Astrocyte of the cerebellum (primary cell): ENCODE data around the gene KIF9.
"Not testable (repeated sequence)": the region's sequence is repeated elsewhere in the genome, so short reads cannot be mapped to it uniquely, and the experiment has no call there.

Experiments used
- DNase-seq: peaks from one replicate; pipeline ENCODE4 v3.0.0-alpha.2; 2011; ENCODE audit warnings: low read depth
- H3K4me3 ChIP-seq: 2 replicates; pipeline ENCODE4 v1.5.1; 2011; ENCODE audit warnings: mild to moderate bottlenecking, low read depth, low read length, moderate library complexity
- in situ Hi-C: cut with HindIII; loops from 2 replicates; pipeline ENCODE4 v1.10.0; 2017; ENCODE audit warnings: low sequenced_read_pairs
- TF ChIP-seq, protein P1 (sequence below): IDR thresholded peaks from 2 replicates; pipeline ENCODE4 v1.5.1; 2012; ENCODE audit warnings: low read length, low read depth, moderate library complexity, mild to moderate bottlenecking; ENCODE audit errors: missing control alignments

The KIF9 gene

DNA sequence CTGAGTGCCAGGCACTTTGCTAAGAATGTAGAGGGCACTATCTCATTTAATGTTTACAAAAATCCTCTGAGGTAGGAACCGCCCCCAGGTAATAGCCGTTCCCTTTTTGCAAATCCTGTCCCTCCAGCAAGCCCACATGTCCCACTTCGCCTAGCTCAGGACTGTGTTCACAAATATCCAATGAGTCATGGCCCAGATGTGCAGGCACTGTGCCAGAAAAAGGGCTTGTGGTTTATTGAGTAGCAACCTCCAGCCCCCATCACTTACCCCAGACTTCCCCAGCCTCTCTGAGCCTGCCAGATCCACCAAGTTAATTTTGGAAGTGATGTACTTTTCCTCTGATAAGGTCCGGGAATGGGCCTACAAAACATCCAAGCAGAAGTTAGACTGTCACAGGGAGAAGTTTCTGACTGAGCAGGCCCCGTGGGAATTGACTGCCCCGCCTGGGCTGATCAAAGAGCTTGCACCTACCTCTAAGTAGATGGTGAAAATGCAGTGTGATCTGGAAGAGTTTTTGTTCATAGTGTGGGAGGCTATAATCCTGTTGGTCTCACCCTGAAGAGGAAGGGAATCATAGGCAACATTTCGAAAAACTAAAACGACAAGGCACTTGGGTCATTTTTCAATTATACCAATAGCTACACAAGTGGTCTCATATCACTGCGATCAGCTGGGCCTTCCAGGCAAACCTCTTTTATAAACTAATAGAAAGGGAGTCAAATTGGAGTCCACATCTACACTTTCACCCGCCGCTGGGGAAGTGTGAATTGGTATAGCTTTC, 15.7 kb downstream of the KIF9 start:
- TF ChIP-seq, protein P1, sequence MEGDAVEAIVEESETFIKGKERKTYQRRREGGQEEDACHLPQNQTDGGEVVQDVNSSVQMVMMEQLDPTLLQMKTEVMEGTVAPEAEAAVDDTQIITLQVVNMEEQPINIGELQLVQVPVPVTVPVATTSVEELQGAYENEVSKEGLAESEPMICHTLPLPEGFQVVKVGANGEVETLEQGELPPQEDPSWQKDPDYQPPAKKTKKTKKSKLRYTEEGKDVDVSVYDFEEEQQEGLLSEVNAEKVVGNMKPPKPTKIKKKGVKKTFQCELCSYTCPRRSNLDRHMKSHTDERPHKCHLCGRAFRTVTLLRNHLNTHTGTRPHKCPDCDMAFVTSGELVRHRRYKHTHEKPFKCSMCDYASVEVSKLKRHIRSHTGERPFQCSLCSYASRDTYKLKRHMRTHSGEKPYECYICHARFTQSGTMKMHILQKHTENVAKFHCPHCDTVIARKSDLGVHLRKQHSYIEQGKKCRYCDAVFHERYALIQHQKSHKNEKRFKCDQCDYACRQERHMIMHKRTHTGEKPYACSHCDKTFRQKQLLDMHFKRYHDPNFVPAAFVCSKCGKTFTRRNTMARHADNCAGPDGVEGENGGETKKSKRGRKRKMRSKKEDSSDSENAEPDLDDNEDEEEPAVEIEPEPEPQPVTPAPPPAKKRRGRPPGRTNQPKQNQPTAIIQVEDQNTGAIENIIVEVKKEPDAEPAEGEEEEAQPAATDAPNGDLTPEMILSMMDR: no peak
- peak; percentile 90 for DNase-seq
- no peak overlapping the region for H3K4me3 ChIP-seq
- in situ Hi-C loops: no loop called here

DNA sequence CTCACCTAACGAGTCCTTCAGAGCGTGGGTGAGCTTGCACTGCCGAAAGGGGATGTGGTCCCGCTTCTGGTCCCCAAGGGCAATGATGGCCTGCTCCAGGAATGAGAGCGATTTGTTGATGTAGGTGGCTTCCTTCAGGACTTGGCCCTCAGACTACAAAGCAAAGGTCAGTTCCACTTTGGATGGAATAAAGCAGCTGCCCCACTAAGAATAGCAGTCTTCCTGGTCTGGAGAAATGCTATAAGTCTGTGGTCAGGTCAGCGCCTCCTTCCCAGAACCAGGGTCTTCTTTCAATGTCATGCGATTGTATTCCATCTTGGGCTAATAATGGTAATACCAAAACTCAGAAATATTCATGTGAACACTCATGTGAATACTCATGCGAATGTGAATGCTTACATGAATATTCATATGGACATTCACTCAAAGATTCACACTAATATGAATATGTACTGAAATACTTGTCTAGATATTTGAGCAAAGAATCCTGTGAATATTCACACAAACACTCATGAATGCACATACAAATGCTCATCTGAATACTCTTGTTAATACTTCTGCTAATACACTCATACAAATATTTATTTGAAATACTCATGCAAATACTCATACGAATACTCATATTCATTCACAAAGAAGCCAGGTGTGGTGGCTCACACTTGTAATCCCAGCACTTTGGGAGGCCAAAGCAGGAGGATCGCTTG, 16.7 kb downstream of the KIF9 start:
- TF ChIP-seq, protein P1: no peak
- in situ Hi-C loops: no loop called here
- no peak overlapping the region for H3K4me3 ChIP-seq
- no peak for DNase-seq

DNA sequence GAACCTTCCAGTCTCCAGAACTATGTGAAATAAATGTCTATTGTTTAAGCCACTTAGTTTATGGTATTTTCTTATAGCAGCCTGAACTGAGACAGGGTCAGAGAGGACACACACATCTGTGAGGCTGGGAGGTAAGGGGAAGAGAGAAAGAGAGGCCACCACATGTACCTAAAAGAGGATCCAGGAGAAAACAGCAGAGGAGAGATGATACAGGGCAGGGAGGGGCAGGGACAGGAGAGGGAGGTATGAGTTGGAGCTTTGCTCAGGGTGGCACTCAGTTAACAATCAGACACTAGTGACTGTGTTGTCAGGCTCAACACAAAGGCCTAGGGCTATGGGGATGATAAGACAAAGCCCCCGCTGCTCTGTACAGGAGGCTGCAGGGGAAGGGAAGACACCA, 17.6 kb downstream of the KIF9 start:
- in situ Hi-C loops: no loop called here
- DNase-seq: no peak
- no peak overlapping the region for H3K4me3 ChIP-seq
- TF ChIP-seq, protein P1: no peak

DNA sequence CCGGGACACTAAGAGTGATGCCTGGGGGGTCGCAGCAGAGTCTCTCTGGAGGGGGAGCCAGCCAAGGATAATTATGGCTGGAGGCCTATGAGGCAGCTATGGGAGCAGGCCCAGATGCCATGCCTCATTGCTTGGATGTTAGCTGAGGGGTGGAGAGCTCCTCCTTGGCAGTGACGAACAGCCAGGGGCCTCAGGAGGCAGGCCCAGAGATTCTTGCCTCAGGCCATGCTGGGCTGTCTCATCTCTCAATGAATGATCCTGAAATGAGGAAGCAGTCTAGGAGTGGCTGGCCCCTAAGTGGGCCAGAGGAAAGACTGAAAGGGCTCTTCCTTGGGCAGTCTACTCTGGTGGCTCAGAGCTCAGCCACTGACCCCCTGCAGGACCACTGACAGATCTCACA, 21.3 kb downstream of the KIF9 start:
- TF ChIP-seq, protein P1: no peak
- DNase-seq: no peak
- H3K4me3 ChIP-seq: no peak overlapping the region
- in situ Hi-C loops: no loop called here

DNA sequence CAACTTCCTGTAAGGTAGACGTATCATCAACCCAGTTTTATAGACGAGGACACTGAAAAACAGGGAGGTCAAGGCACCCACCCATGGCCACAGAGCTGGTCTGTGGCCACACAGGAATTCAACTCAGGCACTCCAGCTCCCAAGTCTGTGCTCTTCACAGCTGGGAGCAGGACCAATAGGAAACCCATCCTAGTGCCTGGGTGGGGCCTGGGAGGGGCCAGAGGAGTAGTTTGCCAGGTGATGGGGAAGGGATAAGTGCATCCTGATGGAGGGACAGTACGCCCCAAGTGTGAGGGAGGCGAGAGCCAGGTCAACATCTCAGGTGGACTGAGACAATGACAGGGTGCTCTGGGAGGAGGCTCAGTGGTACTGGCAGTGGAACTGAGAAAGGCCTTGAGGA, 22.0 kb downstream of the KIF9 start:
- in situ Hi-C loops: no loop called here
- TF ChIP-seq, protein P1: no peak
- no peak for DNase-seq
- H3K4me3 ChIP-seq: no peak overlapping the region

DNA sequence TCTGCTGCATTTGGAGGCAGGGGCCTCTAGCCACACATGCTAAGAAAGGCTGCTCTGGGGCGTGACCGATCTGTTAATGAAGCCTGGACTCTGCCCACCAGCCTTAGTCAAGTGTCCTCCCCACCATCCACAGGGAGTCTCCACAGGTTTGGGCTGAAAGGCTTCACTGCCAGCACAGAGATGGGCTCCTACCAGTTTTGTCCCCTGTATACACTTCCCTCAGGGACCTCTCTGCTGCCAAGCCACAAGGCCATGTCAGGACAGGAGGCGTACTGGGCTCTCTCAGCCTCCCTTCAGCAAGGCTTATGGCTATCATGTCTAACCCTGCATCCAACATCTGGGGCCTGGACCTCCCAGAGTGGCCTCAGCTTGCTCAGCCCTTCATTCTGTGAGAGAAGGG, 23.5 kb downstream of the KIF9 start:
- in situ Hi-C loops: no loop called here
- no peak for DNase-seq
- TF ChIP-seq, protein P1: no peak
- no peak overlapping the region for H3K4me3 ChIP-seq

DNA sequence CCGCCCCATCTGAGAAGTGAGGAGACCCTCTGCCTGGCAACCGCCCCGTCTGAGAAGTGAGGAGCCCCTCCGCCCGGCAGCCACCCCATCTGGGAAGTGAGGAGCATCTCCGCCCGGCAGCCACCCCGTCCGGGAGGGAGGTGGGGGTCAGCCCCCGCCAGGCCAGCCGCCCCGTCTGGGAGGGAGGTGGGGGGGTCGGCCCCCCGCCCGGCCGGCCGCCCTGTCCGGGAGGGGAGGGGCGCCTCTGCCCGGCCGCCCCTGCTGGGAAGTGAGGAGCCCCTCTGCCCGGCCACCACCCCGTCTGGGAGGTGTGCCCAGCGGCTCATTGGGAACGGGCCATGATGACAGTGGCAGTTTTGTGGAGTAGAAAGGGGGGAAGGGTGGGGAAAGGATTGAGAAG, 26.3 kb downstream of the KIF9 start:
- in situ Hi-C loops, DNase-seq, H3K4me3 ChIP-seq: not testable (repeated sequence)
